MM.1S (cell line): Measurements from ENCODE around the gene MPP1.

ENCODE experiments used
- DNase-seq: peaks from one replicate; pipeline ENCODE4 v3.0.0-alpha.2; 2015
- H2AFZ ChIP-seq: fragments of 300-600 bp; sonication (generic); 2 replicates; pipeline ENCODE4 v1.6.0; 2016; ENCODE audit warnings: antibody characterized with exemption, low read length
- H3F3A ChIP-seq: fragments of 300-600 bp; sonication (generic); 2 replicates; pipeline ENCODE4 v1.6.1; 2016; ENCODE audit warnings: mild to moderate bottlenecking, antibody characterized with exemption, low read length, moderate library complexity, mixed read lengths; ENCODE audit not compliant: insufficient read depth
- H3K27ac ChIP-seq: fragments of 300-600 bp; sonication (generic); 2 replicates; pipeline ENCODE4 v1.5.1; 2016; ENCODE audit warnings: mild to moderate bottlenecking, low read length
- H3K27me3 ChIP-seq: fragments of 300-600 bp; sonication (generic); replicated peaks from 2 replicates; pipeline ENCODE4 v1.6.0; 2016; ENCODE audit warnings: low read length; ENCODE audit not compliant: insufficient read depth
- H3K36me3 ChIP-seq: fragments of 300-600 bp; sonication (generic); replicated peaks from 2 replicates; pipeline ENCODE4 v1.6.1; 2016; ENCODE audit warnings: mild to moderate bottlenecking, low read length, mixed read lengths; ENCODE audit not compliant: insufficient read depth
- H3K4me1 ChIP-seq: fragments of 300-600 bp; sonication (generic); 2 replicates; pipeline ENCODE4 v1.6.1; 2016; ENCODE audit warnings: low read length, mixed read lengths
- H3K4me2 ChIP-seq: fragments of 300-600 bp; sonication (generic); 2 replicates; pipeline ENCODE4 v1.6.0; 2016; ENCODE audit warnings: low read depth, low read length
- H3K4me3 ChIP-seq: fragments of 300-600 bp; sonication (generic); 2 replicates; pipeline ENCODE4 v1.5.1; 2016; ENCODE audit warnings: low read length, mixed read lengths
- H3K79me2 ChIP-seq: fragments of 300-600 bp; sonication (generic); 2 replicates; pipeline ENCODE4 v1.6.1; 2016; ENCODE audit warnings: mixed run types, low read length, mixed read lengths
- H3K9ac ChIP-seq: fragments of 300-600 bp; sonication (generic); 2 replicates; pipeline ENCODE4 v1.6.1; 2016; ENCODE audit warnings: low read length, mixed read lengths
- H3K9me2 ChIP-seq: fragments of 300-600 bp; sonication (generic); replicated peaks from 2 replicates; pipeline ENCODE4 v1.6.1; 2016; ENCODE audit warnings: mild to moderate bottlenecking, low read length, mixed read lengths; ENCODE audit not compliant: insufficient read depth
- H3K9me3 ChIP-seq: fragments of 300-600 bp; sonication (generic); replicated peaks from 2 replicates; pipeline ENCODE4 v1.6.1; 2016; ENCODE audit warnings: mild to moderate bottlenecking, low read length, mixed read lengths; ENCODE audit not compliant: insufficient read depth
- H4K20me1 ChIP-seq: fragments of 300-600 bp; sonication (generic); 2 replicates; pipeline ENCODE4 v1.6.1; 2016; ENCODE audit warnings: mild to moderate bottlenecking, low read length, moderate library complexity, mixed read lengths; ENCODE audit not compliant: insufficient read depth
- EZH2 ChIP-seq: fragments of 300-600 bp; sonication (generic); optimal IDR thresholded peaks from 2 replicates; pipeline ENCODE3; 2017; ENCODE audit warnings: low read depth, mild to moderate bottlenecking, antibody characterized with exemption, low read length, mixed read lengths
- EZH2phosphoT487 ChIP-seq: fragments of 300-600 bp; sonication (generic); IDR thresholded peaks from 2 replicates; pipeline ENCODE4 v1.6.1; 2018; ENCODE audit warnings: antibody characterized with exemption, low read length
- TF ChIP-seq, protein P1 (sequence below): fragments of 300-600 bp; sonication (generic); IDR thresholded peaks from 2 replicates; pipeline ENCODE4 v1.5.1; 2016; ENCODE audit warnings: antibody characterized with exemption, low read length, mixed read lengths

Gene MPP1

GRCh38 chrX:154735695-154736393 lies 69.4 kb downstream of the MPP1 start:
- Histone ChIP-seq H4K20me1 (no peaks in the 10 kb centered on the region), H3K4me2 (no peak overlapping the region), H3K79me2 (no peaks in the 10 kb centered on the region), H3K9ac (no peak overlapping the region), H3K9me2 (no peaks in the 10 kb centered on the region), H3F3A (no peaks in the 10 kb centered on the region), H3K27me3 (no peaks in the 10 kb centered on the region), H3K4me1 (no peaks in the 10 kb centered on the region), H2AFZ (no peak overlapping the region), H3K4me3 (no peak overlapping the region), H3K36me3 (no peaks in the 10 kb centered on the region), H3K9me3 (no peaks in the 10 kb centered on the region), H3K27ac (no peak overlapping the region)
- no peak for DNase-seq
- TF ChIP-seq EZH2phosphoT487: no peak
- TF ChIP-seq, protein P1, sequence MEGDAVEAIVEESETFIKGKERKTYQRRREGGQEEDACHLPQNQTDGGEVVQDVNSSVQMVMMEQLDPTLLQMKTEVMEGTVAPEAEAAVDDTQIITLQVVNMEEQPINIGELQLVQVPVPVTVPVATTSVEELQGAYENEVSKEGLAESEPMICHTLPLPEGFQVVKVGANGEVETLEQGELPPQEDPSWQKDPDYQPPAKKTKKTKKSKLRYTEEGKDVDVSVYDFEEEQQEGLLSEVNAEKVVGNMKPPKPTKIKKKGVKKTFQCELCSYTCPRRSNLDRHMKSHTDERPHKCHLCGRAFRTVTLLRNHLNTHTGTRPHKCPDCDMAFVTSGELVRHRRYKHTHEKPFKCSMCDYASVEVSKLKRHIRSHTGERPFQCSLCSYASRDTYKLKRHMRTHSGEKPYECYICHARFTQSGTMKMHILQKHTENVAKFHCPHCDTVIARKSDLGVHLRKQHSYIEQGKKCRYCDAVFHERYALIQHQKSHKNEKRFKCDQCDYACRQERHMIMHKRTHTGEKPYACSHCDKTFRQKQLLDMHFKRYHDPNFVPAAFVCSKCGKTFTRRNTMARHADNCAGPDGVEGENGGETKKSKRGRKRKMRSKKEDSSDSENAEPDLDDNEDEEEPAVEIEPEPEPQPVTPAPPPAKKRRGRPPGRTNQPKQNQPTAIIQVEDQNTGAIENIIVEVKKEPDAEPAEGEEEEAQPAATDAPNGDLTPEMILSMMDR: no peak
- no peak for TF ChIP-seq EZH2

- no peak for DNase-seq
- H3K27me3 ChIP-seq: no peaks in the 10 kb centered on the region
- H3K4me1 ChIP-seq: no peaks in the 10 kb centered on the region
- no peaks in the 10 kb centered on the region for H3K79me2 ChIP-seq
- no peak overlapping the region for H2AFZ ChIP-seq
- no peaks in the 10 kb centered on the region for H3F3A ChIP-seq
- H3K4me2 ChIP-seq: no peak overlapping the region
- H3K9me2 ChIP-seq: no peaks in the 10 kb centered on the region
- no peaks in the 10 kb centered on the region for H3K36me3 ChIP-seq
- H3K9me3 ChIP-seq: no peaks in the 10 kb centered on the region
- H3K4me3 ChIP-seq: no peak overlapping the region
- no peak overlapping the region for H3K9ac ChIP-seq
- no peak overlapping the region for H3K27ac ChIP-seq
- no peaks in the 10 kb centered on the region for H4K20me1 ChIP-seq
- TF ChIP-seq EZH2phosphoT487: no peak
- TF ChIP-seq, protein P1: no peak
- no peak for TF ChIP-seq EZH2
Measured at GRCh38 chrX:154734061-154734781, 71.1 kb downstream of the MPP1 start.

- no peaks in the 10 kb centered on the region for H3F3A ChIP-seq
- H3K27ac ChIP-seq: no peak overlapping the region
- no peak overlapping the region for H2AFZ ChIP-seq
- H3K4me3 ChIP-seq: no peak overlapping the region
- no peaks in the 10 kb centered on the region for H3K9me2 ChIP-seq
- no peak overlapping the region for H3K9ac ChIP-seq
- H3K4me2 ChIP-seq: no peak overlapping the region
- no peaks in the 10 kb centered on the region for H3K9me3 ChIP-seq
- no peaks in the 10 kb centered on the region for H3K4me1 ChIP-seq
- no peaks in the 10 kb centered on the region for H3K36me3 ChIP-seq
- DNase-seq: no peak
- TF ChIP-seq EZH2phosphoT487: no peak
- no peaks in the 10 kb centered on the region for H3K27me3 ChIP-seq
- H4K20me1 ChIP-seq: no peaks in the 10 kb centered on the region
- no peaks in the 10 kb centered on the region for H3K79me2 ChIP-seq
Measured at GRCh38 chrX:154733066-154733425, 72.2 kb downstream of the MPP1 start.
